ENCODE results near the gene VWA3A.
"Not testable (repeated sequence)": the region's sequence is repeated elsewhere in the genome, so short reads cannot be mapped to it uniquely, and the experiment has no call there.

Gene VWA3A

DNA sequence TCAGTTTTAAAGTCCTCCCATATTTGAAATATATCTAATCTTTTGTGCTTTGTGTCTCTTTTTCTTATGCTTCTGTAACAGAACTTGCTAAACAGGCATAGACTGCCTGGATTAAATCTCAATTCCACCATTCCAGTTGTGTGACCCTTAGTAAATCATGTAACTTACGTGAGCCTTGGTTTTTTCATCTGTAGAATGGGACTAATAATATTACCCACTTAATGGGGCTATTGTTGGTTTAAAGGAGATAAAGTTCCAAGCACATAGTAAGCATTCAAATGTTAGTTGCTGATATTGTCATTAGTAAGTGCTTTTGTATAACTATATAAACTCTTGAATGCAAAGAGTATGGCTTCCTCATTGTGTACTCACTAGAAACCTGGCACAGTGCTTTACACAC is 5.9 kb upstream of the VWA3A start:
- no peak for DNase-seq

- DNase-seq: no peak
Observed at GRCh38 chr16:22088642-22089041, 3.7 kb upstream of the VWA3A start.

DNA sequence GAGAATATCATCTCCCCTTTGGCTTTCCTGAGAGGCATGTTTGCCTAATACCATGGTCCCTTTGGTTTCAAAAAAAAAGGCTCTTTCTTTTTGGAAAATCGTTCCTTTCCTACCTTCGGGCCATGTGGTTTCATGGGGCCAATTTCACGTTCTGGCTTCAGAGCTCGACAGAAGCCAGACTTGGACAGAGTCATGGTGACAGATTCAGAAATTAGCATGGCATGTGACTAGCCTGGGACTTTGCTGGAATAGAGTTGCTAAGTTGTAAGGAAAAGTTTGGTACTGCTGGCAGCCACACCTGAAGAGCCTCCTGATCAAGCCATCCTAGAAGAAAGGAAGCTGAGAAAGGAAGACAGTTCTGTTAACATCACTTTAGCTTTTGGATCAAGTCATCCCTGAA is 2.4 kb upstream of the VWA3A start:
- DNase-seq: no peak

DNA sequence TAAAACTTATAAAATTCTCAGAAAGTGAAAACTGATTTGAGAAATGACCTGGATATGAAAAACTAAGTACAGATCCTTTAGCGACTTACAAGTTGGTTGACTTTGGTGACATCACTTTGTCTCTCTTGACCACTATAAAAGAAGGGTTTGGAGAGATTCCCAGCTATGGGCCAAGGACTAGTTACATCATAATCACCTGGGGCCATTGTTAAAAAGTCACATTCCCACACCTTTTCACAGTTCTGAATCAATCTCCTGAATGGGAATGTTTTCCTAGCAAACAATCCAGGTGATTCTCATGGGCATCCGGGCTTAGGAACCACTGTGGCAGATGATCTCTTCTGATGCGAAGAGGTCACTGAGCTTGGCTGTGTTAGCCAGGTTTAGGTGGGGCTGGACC is 620 bp upstream of the VWA3A start:
- DNase-seq: no peak

- DNase-seq: no peak
Observed at GRCh38 chr16:22093331-22093730, 990 bp downstream of the VWA3A start.

DNA sequence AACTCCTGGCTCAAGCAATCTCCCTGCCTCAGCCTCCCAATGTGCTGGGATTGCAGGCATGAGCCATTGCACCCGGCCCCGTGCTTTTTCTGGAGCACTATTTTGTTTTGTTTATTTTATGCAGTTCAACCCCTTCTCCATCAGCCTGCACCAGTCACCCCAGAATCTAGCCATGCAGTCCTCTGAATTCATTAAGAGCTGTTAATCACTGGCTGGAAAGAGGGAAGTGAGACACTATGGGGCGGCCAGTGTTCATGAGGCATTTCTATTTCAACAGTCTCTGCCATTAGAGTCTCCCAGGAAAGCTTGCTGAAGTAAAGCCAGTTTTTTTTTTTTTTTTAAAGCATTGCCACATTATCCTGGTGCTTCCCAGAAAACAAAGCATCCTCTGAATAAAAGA is 1.7 kb downstream of the VWA3A start:
- no peak for DNase-seq

- DNase-seq: no peak
Observed at GRCh38 chr16:22098405-22099255, 6.3 kb downstream of the VWA3A start.

DNA sequence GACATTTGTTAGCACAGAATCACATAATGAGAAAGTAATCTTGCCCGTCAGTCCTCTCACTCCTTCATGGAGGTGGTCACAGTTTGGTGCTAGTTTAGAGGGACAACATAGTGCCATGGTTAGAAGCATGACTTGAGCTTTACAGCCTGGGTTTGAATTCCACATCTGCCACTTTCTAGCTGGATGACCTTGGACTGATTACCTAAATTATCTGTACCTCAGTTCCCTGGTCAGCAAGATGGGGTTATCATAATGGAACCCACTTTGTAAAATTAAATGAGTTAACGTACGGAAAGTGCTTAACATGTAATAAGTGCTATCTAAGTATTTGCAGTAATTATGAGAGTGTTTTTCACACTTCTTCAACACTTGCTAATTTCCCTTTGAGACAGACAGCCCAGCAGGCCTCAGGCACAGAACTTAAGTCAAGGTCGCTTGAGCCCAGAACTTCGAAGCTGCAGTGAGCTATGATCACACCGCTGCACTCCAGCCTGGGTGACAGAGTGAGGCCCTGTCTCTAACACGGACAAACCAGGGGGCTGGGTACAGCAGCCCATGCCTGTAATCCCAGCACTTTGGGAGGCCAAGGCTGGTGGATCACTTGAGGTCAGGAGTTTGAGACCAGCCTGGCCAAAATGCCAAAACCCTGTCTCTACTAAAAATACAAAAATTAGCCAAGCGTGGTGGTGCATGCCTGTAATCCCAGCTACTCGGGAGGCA is 7.1 kb downstream of the VWA3A start:
- no peak for DNase-seq

- no peak for DNase-seq
Observed at GRCh38 chr16:22103441-22103840, 11.1 kb downstream of the VWA3A start.

DNA sequence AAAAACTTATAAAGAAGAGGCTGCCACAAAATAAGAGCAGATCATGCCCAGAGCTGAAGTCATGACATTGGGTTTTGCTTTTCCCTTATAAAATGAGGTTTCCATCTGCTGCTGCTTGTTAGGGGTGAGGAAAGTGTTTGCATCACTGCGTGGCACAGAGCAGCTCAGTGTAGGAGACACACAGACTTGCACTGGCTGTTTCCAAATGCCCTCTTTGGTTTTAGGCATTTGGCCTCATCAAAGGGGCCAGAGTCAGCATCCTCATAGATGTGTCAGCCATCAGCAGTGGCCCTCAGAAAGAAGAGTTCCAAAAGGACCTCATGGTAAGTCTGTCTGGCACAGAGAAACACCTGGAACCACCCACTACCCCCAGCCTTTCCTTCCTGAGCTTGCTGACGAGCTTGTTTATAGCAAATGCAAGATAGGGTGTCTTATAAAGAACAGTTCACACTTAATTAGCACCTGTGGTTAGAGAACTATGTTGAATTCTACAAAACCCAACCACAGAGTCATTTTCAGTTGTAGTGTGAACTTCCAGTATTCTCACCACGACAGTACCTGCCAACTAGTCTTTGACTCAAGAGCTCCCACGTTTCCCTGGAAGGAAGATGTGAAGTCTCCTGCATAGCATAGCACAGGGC is 17.0 kb downstream of the VWA3A start:
- no peak for DNase-seq

GRCh38 chr16:22111629-22112028 is 19.3 kb downstream of the VWA3A start:
- not testable (repeated sequence) for DNase-seq

- no peak for DNase-seq
Observed at GRCh38 chr16:22116095-22116700, 23.9 kb downstream of the VWA3A start.

DNA sequence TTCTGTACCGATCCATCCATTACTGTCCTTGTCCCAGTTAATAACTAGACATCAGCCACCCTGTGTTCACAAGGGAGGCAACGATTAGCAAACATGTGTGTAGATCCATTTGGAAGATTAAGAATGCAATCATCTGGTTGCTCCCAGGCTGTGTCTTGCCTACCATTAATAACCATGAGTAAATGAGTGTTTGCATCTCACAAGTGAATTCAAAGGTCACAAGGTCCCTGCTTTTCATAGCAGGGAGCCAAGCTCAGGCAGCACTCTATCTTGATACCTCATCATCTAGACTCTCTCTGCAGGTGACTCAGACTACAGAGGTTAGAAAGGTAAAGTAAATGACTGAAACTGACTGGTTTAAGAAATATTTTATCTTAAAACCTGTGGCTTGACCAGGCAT is 25.3 kb downstream of the VWA3A start:
- DNase-seq: no peak

DNA sequence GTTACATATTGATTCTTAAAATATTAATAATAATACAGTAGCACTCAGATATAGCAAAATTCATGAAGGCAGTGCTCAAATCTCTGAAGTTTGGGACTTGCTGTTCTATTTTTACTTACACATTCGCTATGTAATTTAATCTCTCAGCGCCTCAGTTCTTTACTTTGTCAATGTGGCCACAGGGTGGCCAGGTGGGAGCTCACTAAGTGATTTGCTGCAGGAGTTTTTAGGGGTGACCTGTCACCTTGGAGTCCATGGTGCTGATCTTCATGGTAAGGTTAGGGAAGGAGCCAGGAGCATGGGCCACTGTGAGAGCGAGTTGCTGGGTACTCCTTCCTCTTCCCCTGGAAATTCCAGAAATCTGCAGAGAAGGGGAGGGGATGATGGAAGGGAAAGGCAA is 28.1 kb downstream of the VWA3A start:
- DNase-seq: no peak

DNA sequence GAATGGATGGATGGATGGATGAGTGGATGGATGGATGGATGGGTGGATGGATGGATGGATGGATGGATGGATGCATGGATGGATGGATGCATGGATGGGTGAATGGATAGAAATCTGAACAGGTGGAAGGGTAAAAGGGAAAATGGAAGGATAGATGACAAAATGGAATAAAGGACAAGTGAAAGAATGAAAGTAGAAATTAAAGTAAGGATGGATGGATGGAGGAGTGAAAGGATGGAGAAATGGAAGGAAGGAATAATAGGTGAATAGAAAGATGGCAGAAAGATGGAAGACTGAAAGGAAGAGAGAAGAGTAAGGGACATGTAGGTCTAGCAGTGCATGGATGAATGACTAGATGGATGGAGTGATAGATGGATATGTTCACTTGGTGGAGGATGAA is 29.9 kb downstream of the VWA3A start:
- no peak for DNase-seq

DNA sequence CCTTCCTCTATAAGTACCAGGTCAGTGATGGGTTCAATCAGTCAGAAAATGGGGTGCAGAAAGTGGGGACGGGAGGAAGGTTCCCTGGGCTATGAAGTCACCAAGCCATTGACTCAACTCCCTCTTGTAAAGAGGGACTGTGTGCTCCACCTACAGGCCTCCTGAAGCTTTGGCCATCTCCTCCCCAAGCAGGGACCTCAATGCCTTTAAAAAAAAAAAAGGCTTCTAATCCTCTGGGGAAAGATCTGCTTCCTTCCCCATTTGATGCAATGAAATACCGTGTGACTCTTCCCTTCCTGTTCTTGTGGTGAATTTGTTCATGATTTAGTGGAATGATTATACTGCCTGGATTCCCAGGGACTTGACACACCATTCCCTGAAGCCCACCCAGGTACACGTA is 30.8 kb downstream of the VWA3A start:
- no peak for DNase-seq

DNA sequence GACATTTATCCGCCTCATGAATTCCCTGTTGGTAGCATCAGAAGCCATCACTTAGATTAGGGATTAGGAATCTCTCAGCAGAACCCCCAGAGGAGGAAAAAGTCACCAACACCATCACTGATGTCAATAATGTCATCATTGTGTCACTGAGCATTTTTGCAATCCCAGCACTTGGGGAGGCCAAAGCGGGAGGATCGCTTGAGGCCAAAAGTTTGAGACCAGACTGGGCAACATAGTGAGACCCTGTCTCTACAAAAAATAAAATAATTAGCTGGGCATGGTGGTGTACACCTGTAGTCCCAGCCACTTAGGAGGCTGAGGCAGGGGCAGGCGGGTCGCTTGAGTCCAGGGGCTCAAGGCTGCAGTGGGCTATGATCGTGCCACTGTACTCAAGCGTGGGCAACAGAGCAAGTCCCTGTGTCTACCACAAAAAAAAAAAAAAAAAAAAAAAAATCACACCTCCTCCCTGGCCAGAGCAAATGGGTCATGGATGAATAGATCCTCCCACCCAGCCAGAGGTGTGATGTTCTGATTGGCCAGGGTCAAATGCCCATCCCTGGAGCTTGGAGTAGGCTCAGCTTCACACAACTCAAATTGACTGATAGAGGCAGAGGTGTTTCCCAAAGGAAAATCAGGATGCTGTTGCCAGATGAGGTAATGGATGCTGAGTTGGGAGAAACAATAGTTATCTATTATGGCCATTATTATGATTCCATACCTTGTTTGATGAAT is 31.6 kb downstream of the VWA3A start:
- DNase-seq: no peak

DNA sequence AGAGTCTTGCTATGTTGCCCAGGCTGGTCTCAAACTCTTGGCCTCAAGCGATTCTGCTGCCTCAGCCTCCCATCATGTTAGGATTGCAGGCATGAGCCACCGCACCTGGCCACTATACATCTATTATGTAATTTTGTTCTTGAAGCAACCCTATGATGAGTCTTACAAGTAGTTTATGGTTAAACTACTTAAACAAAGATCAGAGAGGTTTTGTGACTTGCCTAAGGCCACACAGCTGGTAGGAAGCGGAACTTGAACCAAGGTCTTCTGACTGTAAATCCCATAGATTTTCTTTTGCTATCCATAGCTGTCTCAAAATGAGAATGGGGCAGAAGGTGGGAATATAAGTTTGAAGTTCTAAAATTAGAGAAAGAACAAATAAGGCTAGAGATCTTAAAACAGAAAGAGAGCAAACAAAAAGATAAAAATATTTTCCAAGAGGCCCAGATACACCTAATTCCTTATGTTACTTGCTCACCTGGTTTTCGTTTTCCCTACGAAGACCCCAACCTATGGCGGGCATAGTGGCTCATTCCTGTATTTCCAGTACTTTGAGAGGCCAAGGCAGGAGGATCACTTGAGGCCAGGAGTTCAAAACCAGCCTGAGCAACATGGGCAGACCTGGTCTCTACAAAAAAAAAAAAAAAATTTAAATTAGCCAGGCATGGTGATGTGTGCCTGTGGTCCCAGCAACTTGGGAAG is 32.4 kb downstream of the VWA3A start:
- no peak for DNase-seq

- no peak for DNase-seq
Observed at GRCh38 chr16:22126037-22126558, 33.8 kb downstream of the VWA3A start.

GRCh38 chr16:22128537-22128936 is 36.2 kb downstream of the VWA3A start:
- not testable (repeated sequence) for DNase-seq

GRCh38 chr16:22130528-22130927 is 38.2 kb downstream of the VWA3A start:
- no peak for DNase-seq

GRCh38 chr16:22132801-22133200 is 40.5 kb downstream of the VWA3A start:
- DNase-seq: no peak

Measured in effector CD8-positive, alpha-beta T cell (primary cell).